ENCODE data around the gene FAM222A.

Gene FAM222A

DNA sequence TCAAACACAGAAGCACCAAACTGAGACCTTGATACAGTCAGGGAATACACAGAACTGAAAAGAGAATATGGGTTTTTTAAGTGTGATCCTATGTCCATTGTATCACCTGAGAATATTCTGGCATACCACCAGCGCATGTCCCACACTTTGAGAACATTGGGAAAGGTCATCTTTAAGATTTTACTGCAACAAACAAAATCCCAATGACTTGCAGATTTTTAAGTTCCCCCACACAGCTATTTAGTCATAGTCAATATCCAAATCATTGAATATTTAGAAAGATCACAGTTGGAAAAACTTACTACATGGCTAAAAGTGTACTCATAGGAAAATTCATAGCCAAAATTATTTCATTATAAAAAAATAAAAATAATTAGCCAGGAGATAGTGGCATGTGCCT is 65.1 kb downstream of the FAM222A start:
- no peak for TF ChIP-seq CTCF (conservative IDR thresholded peaks at IDR 0.05; ENCODE audit: low read depth, low read length)
- no peak overlapping the region for H3K4me3 ChIP-seq (ENCODE audit: low read depth, low read length)
- DNase-seq (ENCODE audit: low read depth), result no peak

GRCh38 chr12:109779382-109779781 is 65.8 kb downstream of the FAM222A start:
- TF ChIP-seq CTCF (conservative IDR thresholded peaks at IDR 0.05; ENCODE audit: low read depth, low read length), result no peak
- no peak for DNase-seq (ENCODE audit: low read depth)

GRCh38 chr12:109781668-109782325 is 68.2 kb downstream of the FAM222A start:
- no peak for DNase-seq (ENCODE audit: low read depth)
- no peak for TF ChIP-seq CTCF (conservative IDR thresholded peaks at IDR 0.05; ENCODE audit: low read depth, low read length)
- no peak overlapping the region for H3K4me3 ChIP-seq (ENCODE audit: low read depth, low read length)

More at GRCh38 chr12:109779382-109779781, 65.8 kb downstream of the FAM222A start:
- H3K4me3 ChIP-seq (ENCODE audit: low read depth, low read length), result no peak overlapping the region

DNA sequence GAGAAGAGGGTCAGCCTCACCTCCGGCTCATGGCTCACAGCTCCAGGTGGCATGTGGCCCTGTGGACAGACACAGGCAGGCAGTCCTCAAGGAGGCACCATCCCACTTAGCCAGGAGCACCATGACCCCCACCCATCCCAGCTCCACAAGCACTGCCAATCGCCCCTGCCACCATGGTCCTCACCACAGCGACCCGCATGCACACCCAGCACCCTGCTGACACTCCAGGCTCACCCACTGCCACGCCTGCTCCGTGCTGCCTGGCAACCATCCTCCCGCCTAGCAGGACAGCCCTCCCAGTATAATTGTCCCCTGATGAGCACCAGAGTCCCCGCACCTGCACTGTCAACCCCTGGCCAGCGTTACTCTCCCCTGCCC is 68.7 kb downstream of the FAM222A start:
- no peak for DNase-seq (ENCODE audit: low read depth)
- no peak for TF ChIP-seq CTCF (conservative IDR thresholded peaks at IDR 0.05; ENCODE audit: low read depth, low read length)
- no peak overlapping the region for H3K4me3 ChIP-seq (ENCODE audit: low read depth, low read length)

- TF ChIP-seq CTCF (conservative IDR thresholded peaks at IDR 0.05; ENCODE audit: low read depth, low read length), result no peak
- no peak overlapping the region for H3K4me3 ChIP-seq (ENCODE audit: low read depth, low read length)
- no peak for DNase-seq (ENCODE audit: low read depth)
These were observed 69.7 kb downstream of the FAM222A start for GRCh38 chr12:109783135-109783964.

DNA sequence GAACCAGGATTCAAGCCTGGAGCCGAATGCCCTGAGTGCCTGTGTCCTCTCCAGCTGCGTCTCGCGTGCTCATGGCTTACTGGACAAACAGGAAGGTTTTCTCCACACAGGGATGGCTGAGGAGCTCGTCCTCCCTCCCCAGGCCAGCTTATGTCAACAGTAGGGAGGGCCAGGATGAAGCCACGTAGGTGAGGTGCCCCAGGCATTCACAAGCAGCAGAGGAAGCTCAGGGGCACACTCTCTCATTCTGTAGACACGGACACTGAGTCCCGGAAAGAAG is 70.3 kb downstream of the FAM222A start:
- H3K4me3 ChIP-seq (ENCODE audit: low read depth, low read length), result no peak overlapping the region
- no peak for TF ChIP-seq CTCF (conservative IDR thresholded peaks at IDR 0.05; ENCODE audit: low read depth, low read length)
- DNase-seq (ENCODE audit: low read depth), result no peak

DNA sequence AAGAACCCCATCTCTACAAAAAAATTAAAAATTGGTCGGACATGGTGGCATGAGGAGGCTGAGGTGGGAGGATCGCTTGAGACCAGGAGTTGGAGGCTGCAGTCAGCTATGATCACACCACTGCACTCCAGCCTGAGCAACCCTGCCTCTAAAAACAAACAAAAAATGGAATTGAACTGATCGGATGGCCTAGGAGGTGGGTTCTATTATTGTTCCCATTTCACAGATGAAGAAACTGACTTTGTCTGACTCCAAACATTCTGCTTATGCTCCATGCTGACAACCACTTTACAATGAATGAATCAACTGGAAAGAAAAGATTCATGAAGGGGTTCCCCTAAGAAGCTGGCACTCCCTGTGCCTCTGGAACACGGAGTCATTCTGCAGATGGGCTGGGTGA is 72.2 kb downstream of the FAM222A start:
- no peak overlapping the region for H3K4me3 ChIP-seq (ENCODE audit: low read depth, low read length)
- no peak for DNase-seq (ENCODE audit: low read depth)
- no peak for TF ChIP-seq CTCF (conservative IDR thresholded peaks at IDR 0.05; ENCODE audit: low read depth, low read length)
